ENCODE results near the gene ATRIP.

GRCh38 chr3:48463703-48464102 lies 17.2 kb downstream of the ATRIP start:
- TF ChIP-seq CTCF (conservative IDR thresholded peaks at IDR 0.05; ENCODE audit: low read depth, low read length) (no peak), POLR2A (IDR thresholded peaks at IDR 0.05; ENCODE audit: low read depth, low read length) (no peak), MXI1 (IDR thresholded peaks at IDR 0.05; ENCODE audit: borderline replicate concordance, low read depth, low read length) (no peak), USF2 (IDR thresholded peaks at IDR 0.05; ENCODE audit: low read depth, low read length) (no peak)

All from IMR-90 (cell line).